HL-60/S4 treated with retinoic acid at 250 ng/mL for 4 days and 3 days (cell line): ENCODE measurements around the gene P2RY2.

Experiments
- in situ Hi-C: fragments of 300-500 bp; cut with MboI; formaldehyde crosslinking; loops from 2 replicates; pipeline ENCODE4 v1.7.0; 2022; ENCODE audit warnings: low sequenced_read_pairs

Gene P2RY2

DNA sequence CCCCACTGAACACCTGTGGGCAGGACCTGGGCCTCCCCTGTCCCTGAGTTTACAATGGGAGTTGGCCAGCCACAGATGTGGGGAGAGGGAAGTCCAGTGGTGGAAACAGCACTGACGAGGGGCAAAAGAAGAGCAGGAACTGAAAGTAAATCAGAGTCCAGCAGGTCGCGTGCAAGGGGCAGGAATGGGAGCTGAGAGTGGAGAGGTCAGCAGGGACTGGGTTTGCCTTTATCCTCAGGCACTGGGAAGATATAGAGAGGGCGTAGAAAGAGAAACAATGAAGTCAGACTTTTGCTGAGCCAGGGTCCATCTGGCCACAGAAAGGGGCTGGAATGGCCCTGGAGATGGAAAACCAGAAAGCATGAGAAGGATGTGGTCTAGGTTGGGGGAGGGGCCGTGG, 62.5 kb downstream of the P2RY2 start:
- in situ Hi-C loops: no loop called here

DNA sequence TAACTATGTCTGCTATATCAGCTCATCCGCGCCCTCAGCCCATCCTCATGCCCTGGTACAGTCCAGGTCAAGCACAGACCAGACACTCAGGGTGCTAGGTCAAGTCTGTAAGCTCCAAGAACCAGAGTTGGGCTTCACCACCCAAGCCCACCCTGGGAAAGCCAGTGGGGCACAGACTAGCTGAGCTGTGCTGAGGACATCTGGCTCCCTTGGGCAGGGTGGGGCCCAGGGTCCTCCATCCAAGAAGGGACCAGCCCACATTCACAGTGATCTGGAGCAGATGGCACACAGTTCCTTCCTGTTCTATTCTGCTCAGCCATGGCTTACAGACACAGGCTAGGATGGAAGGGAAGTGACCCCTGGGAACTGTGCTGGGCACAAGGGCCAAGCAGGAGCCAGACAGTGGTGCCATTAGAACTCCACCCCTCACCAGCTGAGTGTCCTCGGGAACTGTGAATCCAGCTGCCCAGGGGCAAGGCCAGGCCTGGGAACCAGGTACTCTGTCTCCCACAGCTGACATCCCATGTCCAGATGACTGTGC, 63.2 kb downstream of the P2RY2 start:
- in situ Hi-C loops: no loop called here

DNA sequence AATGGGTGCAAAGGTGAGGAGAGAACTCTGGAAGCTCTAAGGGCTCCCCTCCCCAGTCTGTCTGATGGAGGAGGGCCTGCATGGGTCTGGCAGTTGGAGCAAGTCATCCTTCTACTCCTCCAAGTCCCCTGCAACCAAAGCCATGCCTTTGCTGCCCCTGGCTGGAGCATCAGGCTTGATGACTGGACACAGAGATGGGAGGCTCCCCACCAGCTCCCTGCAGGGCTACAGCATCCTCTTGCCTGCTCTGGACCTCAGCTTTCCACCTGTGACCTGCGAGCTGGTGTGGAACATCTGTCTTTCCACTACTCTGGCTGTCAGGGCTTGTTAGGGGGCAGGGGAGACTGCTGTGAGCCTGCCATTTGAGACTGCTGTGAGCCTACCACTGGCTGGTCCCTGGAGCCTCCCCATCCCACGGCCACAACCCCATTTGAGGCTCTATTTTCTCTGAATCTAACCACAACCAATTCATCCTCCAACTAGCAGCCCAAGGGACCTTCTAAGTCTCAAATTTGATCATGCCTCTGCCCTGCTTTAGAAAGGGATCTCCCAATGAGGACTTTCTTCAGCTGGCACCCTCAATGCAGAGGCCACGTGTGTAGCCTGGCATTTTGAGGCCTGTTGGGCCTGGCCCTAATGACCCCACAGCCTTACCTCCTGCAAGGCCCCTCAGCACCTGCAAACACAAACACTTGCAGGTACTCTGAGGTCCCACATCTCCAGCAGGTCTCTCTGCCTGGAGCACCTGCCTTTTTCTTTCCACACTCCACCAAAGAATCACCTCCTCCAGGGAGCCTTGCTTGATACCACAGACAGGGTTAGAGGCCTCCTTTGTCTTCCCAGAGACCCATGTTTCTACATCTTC, 63.9 kb downstream of the P2RY2 start:
- in situ Hi-C loops: no loop called here

GRCh38 chr11:73283276-73284000, 65.4 kb downstream of the P2RY2 start:
- in situ Hi-C loops: no loop called here

DNA sequence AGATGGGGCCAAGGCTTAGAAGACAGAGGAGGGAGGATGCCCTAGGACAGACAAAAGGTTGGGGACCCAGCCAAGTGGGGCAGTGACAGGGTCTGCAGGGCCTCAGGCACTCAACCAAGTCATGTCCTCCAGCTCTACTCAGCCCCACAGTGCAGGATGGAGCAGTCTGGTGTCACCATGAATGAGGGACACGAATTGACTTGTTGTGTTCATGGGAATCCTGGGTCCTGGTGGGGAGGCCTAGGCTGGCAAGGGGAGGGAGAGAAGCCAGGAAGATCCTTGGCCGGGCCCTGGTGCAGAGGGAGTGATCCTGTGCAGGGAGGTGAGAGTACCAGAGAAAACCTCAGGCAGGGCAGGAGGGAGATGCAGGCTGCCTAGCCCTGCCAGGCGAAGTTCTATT, 66.0 kb downstream of the P2RY2 start:
- in situ Hi-C loops: no loop called here

DNA sequence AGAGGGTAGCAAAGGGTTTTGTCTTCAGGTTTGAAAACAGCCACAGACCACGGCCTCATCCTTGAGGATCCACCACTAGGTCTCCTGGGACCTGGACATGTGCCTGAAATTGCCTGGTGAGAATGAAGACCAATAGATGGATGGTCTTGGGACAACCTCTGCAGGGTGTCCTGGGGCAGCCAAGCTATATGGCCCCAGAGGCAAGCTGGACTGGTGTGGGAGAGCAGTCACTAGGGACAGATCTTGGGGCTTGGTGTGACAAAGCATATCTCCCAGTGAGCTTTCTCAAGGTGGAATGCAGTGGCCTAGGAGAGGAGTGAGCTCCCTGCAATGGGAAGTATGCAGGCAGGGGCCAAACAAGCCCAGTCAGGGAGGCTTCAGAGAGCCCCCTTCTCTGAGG, 67.6 kb downstream of the P2RY2 start:
- in situ Hi-C loops: no loop called here
